ENCODE measurements around the gene ARRDC4.

The ARRDC4 gene

GRCh38 chr15:98018761-98019351 lies 58.4 kb downstream of the ARRDC4 start:
- in situ Hi-C loops (cut with MboI; ENCODE audit: low pct_unique_long_range_greater_than_20kb, low sequenced_read_pairs, unreplicated experiment) = no loop called here
- TF ChIP-seq CTCF (IDR thresholded peaks at IDR 0.05; ENCODE audit: extremely low read depth, insufficient read depth, missing control alignments) = no peak
- no peak for DNase-seq (ENCODE audit: low spot score)

Measured in GM13977 (cell line).